H9 (cell line): ENCODE measurements around the gene IGSF22. TPM values are rescaled to one million over a fixed set of nuclear protein-coding genes. Genes with fewer than 3 reads are reported as not detected.

Experiments used
- DNase-seq: peaks from one replicate; pipeline ENCODE4 v3.0.0-alpha.2; 2017
- H2AFZ ChIP-seq: one replicate; pipeline ENCODE4 v1.6.1; 2013; ENCODE audit warnings: mild to moderate bottlenecking, low read length, control low read depth, moderate library complexity
- H2AK5ac ChIP-seq: 2 replicates; pipeline ENCODE4 v1.6.1; 2013; ENCODE audit warnings: low read length, control low read depth, mixed read lengths; ENCODE audit not compliant: insufficient read length
- H2BK120ac ChIP-seq: one replicate; pipeline ENCODE4 v1.6.1; 2013; ENCODE audit warnings: low read depth, mild to moderate bottlenecking, low read length, control low read depth, inconsistent platforms; ENCODE audit not compliant: poor library complexity, severe bottlenecking
- H2BK12ac ChIP-seq: 2 replicates; pipeline ENCODE4 v1.6.1; 2013; ENCODE audit warnings: low read length, control low read depth, mixed read lengths, low read depth; ENCODE audit not compliant: insufficient read length
- H2BK15ac ChIP-seq: 2 replicates; pipeline ENCODE4 v1.6.1; 2013; ENCODE audit warnings: low read depth, low read length, control low read depth
- H2BK20ac ChIP-seq: one replicate; pipeline ENCODE4 v1.6.1; 2013; ENCODE audit warnings: low read depth, mild to moderate bottlenecking, low read length, control low read depth, inconsistent platforms; ENCODE audit not compliant: poor library complexity, severe bottlenecking
- H2BK5ac ChIP-seq: 2 replicates; pipeline ENCODE4 v1.6.1; 2013; ENCODE audit warnings: low read length, control low read depth, mixed read lengths; ENCODE audit not compliant: insufficient read length
- H3K14ac ChIP-seq: 2 replicates; pipeline ENCODE4 v1.6.1; 2013; ENCODE audit warnings: low read length, control low read depth; ENCODE audit not compliant: insufficient read depth
- H3K18ac ChIP-seq: 2 replicates; pipeline ENCODE4 v1.6.1; 2013; ENCODE audit warnings: low read depth, mild to moderate bottlenecking, mixed read lengths, low read length, control low read depth; ENCODE audit not compliant: insufficient read length
- H3K23ac ChIP-seq: 2 replicates; pipeline ENCODE4 v1.6.1; 2013; ENCODE audit warnings: low read length, control low read depth, mixed read lengths, low read depth; ENCODE audit not compliant: insufficient read length
- H3K23me2 ChIP-seq: 2 replicates; pipeline ENCODE4 v1.6.1; 2013; ENCODE audit warnings: low read depth, mild to moderate bottlenecking, mixed read lengths, low read length, control low read depth; ENCODE audit not compliant: insufficient read length, poor library complexity, severe bottlenecking
- H3K27ac ChIP-seq: 2 replicates; pipeline ENCODE4 v1.5.1; 2013; ENCODE audit warnings: low read length, control low read depth, mixed read lengths, low read depth; ENCODE audit not compliant: insufficient read length
- H3K27me3 ChIP-seq: 2 replicates; pipeline ENCODE4 v1.6.1; 2013; ENCODE audit warnings: low read length, control low read depth, inconsistent platforms; ENCODE audit not compliant: insufficient read depth
- H3K4ac ChIP-seq: 2 replicates; pipeline ENCODE4 v1.6.1; 2013; ENCODE audit warnings: low read depth, mild to moderate bottlenecking, control low read depth, inconsistent platforms, low read length, moderate library complexity
- H3K4me1 ChIP-seq: 2 replicates; pipeline ENCODE4 v1.6.1; 2013; ENCODE audit warnings: low read length, control low read depth, inconsistent platforms; ENCODE audit not compliant: insufficient read depth
- H3K4me2 ChIP-seq: 2 replicates; pipeline ENCODE4 v1.6.1; 2013; ENCODE audit warnings: low read length, control low read depth, mixed read lengths; ENCODE audit not compliant: insufficient read length, insufficient read depth
- H3K56ac ChIP-seq: 2 replicates; pipeline ENCODE4 v1.6.1; 2013; ENCODE audit warnings: low read depth, mild to moderate bottlenecking, mixed read lengths, low read length, control low read depth; ENCODE audit not compliant: insufficient read length
- H3K79me1 ChIP-seq: 2 replicates; pipeline ENCODE4 v1.6.1; 2013; ENCODE audit warnings: low read depth, mild to moderate bottlenecking, moderate library complexity, low read length, control low read depth, inconsistent platforms; ENCODE audit not compliant: insufficient read depth, poor library complexity, severe bottlenecking
- H3K79me2 ChIP-seq: 2 replicates; pipeline ENCODE4 v1.6.1; 2013; ENCODE audit warnings: low read length, control low read depth, inconsistent platforms; ENCODE audit not compliant: insufficient read depth
- H3K9ac ChIP-seq: 2 replicates; pipeline ENCODE4 v1.6.1; 2013; ENCODE audit warnings: low read length, control low read depth, mixed read lengths; ENCODE audit not compliant: insufficient read length; ENCODE audit errors: extremely low read depth
- H3K9me3 ChIP-seq: one replicate; pipeline ENCODE4 v1.6.1; 2013; ENCODE audit warnings: low read depth, low read length, inconsistent platforms; ENCODE audit not compliant: control insufficient read depth
- H3T11ph ChIP-seq: one replicate; pipeline ENCODE4 v1.6.1; 2013; ENCODE audit warnings: mild to moderate bottlenecking, low read length, control low read depth, inconsistent platforms
- H4K20me1 ChIP-seq: one replicate; pipeline ENCODE4 v1.6.1; 2013; ENCODE audit not compliant: control insufficient read depth, insufficient read length, insufficient read depth
- H4K5ac ChIP-seq: 2 replicates; pipeline ENCODE4 v1.6.1; 2013; ENCODE audit warnings: low read depth, mild to moderate bottlenecking, mixed read lengths, low read length, control low read depth; ENCODE audit not compliant: insufficient read length
- H4K8ac ChIP-seq: replicated peaks from 2 replicates; pipeline ENCODE4 v1.6.1; 2013; ENCODE audit warnings: low read length, control low read depth, mixed read lengths, low read depth; ENCODE audit not compliant: insufficient read length
- H4K91ac ChIP-seq: 2 replicates; pipeline ENCODE4 v1.6.1; 2013; ENCODE audit warnings: low read depth, mild to moderate bottlenecking, moderate library complexity, mixed read lengths, low read length, control low read depth; ENCODE audit not compliant: insufficient read length
- H3K27ac Mint-ChIP-seq, 3 experiments: 2 replicates in 2 of 3; 3 replicates in 1 of 3; pipeline ENCODE4 v1.8.0; 2020 to 2021; ENCODE audit warnings: mixed read lengths in 3 of 3, mild to moderate bottlenecking in 1 of 3, moderate library complexity in 1 of 3
- H3K27me3 Mint-ChIP-seq: 2 replicates; pipeline ENCODE4 v1.8.0; 2021; ENCODE audit warnings: low read depth, mild to moderate bottlenecking, moderate library complexity, mixed read lengths
- H3K36me3 Mint-ChIP-seq, 3 experiments: 2 replicates in 2 of 3; 3 replicates in 1 of 3; pipeline ENCODE4 v1.8.0; 2020 to 2021; ENCODE audit warnings: low read depth in 3 of 3, mixed read lengths in 3 of 3; ENCODE audit not compliant: insufficient read depth in 1 of 3
- H3K4me1 Mint-ChIP-seq, 2 experiments: 2 replicates each; pipeline ENCODE4 v1.8.0; 2020; ENCODE audit warnings: mixed read lengths in 2 of 2
- H3K4me3 Mint-ChIP-seq, 2 experiments: 2 replicates in 1 of 2; 3 replicates in 1 of 2; pipeline ENCODE4 v1.8.0; 2020 to 2021; ENCODE audit warnings: mild to moderate bottlenecking in 2 of 2, mixed read lengths in 2 of 2, moderate library complexity in 1 of 2
- H3K9me3 Mint-ChIP-seq, 2 experiments: 2 replicates in 1 of 2; 3 replicates in 1 of 2; pipeline ENCODE4 v1.8.0; 2020; ENCODE audit warnings: mild to moderate bottlenecking in 2 of 2, mixed read lengths in 2 of 2, moderate library complexity in 1 of 2
- CTCF ChIP-seq: fragments of 200-600 bp; sonication (generic); conservative IDR thresholded peaks from 3 replicates; pipeline ENCODE4 v1.8.0; 2021; ENCODE audit warnings: antibody characterized with exemption, mild to moderate bottlenecking
- WGBS: extraction: QIAGEN DNeasy Blood & Tissue Kit; methylation state at CpG from one replicate; pipeline ENCODE4 v1.1.7; 2013; ENCODE audit warnings: missing lambda C conversion rate, low lambda C conversion rate, mixed read lengths; ENCODE audit not compliant: insufficient read length; ENCODE audit errors: extremely low coverage; 5-methylcytosine and 5-hydroxymethylcytosine counted together
- total RNA-seq: library from RNA; stranded (reverse); gene quantifications from 2 replicates; pipeline ENCODE4 v1.2.1, GENCODE V29; 2021

The IGSF22 gene
- total RNA-seq, 1 experiment from 2014 or later: 0.35 TPM

- Histone ChIP-seq H2BK12ac (no peak overlapping the region), H3K9me3 (no peaks in the 10 kb centered on the region), H3K27me3 (peaks cover 3% of the 10 kb centered on the region; the same call in 1 of the 2 replicates), H4K5ac (no peak overlapping the region), H2AK5ac (no peak overlapping the region), H2BK15ac (no peak overlapping the region), H4K8ac (no peak overlapping the region), H2BK20ac (no peak overlapping the region), H3K4me2 (no peak overlapping the region), H4K91ac (no peak overlapping the region), H3K56ac (no peak overlapping the region), H2BK120ac (no peak overlapping the region), H3K79me1 (no peaks in the 10 kb centered on the region), H3K14ac (no peak overlapping the region), H3K79me2 (no peaks in the 10 kb centered on the region), H3K23ac (no peak overlapping the region), H3T11ph (no peak overlapping the region), H2BK5ac (no peak overlapping the region), H3K9ac (no peak overlapping the region), H3K23me2 (no peaks in the 10 kb centered on the region), H3K4ac (no peak overlapping the region), H3K27ac (no peak overlapping the region), H4K20me1 (no peaks in the 10 kb centered on the region), H2AFZ (no peak overlapping the region), H3K4me1 (no peaks in the 10 kb centered on the region), H3K18ac (no peak overlapping the region)
- DNase-seq: no peak
- peaks cover 57% of the 10 kb centered on the region for H3K27me3 Mint-ChIP-seq
- no peaks in the 10 kb centered on the region for H3K4me1 Mint-ChIP-seq
- H3K36me3 Mint-ChIP-seq: no peaks in the 10 kb centered on the region
- no CpG with 5 or more reads among the region's 26 CpGs for WGBS
- no peaks in the 10 kb centered on the region for H3K9me3 Mint-ChIP-seq
- no peak for TF ChIP-seq CTCF
- H3K4me3 Mint-ChIP-seq: no peak overlapping the region
- no peak overlapping the region for H3K27ac Mint-ChIP-seq
Measured at GRCh38 chr11:18713646-18714442, 12.1 kb downstream of the IGSF22 start.
